HepG2 (cell line): ENCODE measurements around the gene PIK3CB. TPM values are rescaled to one million over a fixed set of nuclear protein-coding genes. Genes with fewer than 3 reads are reported as not detected.

Experiments
- ARNTL ChIP-seq: sonication (generic); formaldehyde crosslinking; IDR thresholded peaks from 2 replicates; pipeline ENCODE4 v1.4.0; 2020; ENCODE audit warnings: mild to moderate bottlenecking, missing genetic modification reagents
- BCLAF1 ChIP-seq: fragments of 450-650 bp; IDR thresholded peaks from 2 replicates; pipeline ENCODE4 v1.6.1; 2017; ENCODE audit warnings: mild to moderate bottlenecking
- IRF2 ChIP-seq: IDR thresholded peaks from 2 replicates; pipeline ENCODE4 v1.6.1; 2018; ENCODE audit warnings: missing genetic modification reagents, missing compliant biosample characterization
- MEIS2 ChIP-seq: sonication (generic); formaldehyde crosslinking; IDR thresholded peaks from 2 replicates; pipeline ENCODE4 v1.9.0; 2021; ENCODE audit warnings: mild to moderate bottlenecking, missing genetic modification reagents
- PHF20 ChIP-seq: sonication (generic); formaldehyde crosslinking; IDR thresholded peaks from 2 replicates; pipeline ENCODE4 v1.5.0; 2020; ENCODE audit warnings: mild to moderate bottlenecking, missing genetic modification reagents
- PHF8 ChIP-seq: sonication (generic); formaldehyde crosslinking; IDR thresholded peaks from 2 replicates; pipeline ENCODE4 v1.5.0; 2020; ENCODE audit warnings: missing genetic modification reagents
- SP5 ChIP-seq: IDR thresholded peaks from 2 replicates; pipeline ENCODE4 v1.6.1; 2016; ENCODE audit warnings: low read depth, borderline replicate concordance
- U2AF2 ChIP-seq: fragments of 200-400 bp; formaldehyde crosslinking; IDR thresholded peaks from 2 replicates; pipeline ENCODE4 v1.6.1; 2017; ENCODE audit warnings: low read depth, mild to moderate bottlenecking, low read length
- ZNF253 ChIP-seq: sonication (generic); formaldehyde crosslinking; IDR thresholded peaks from 2 replicates; pipeline ENCODE4 v1.8.0; 2022; ENCODE audit warnings: mild to moderate bottlenecking, missing genetic modification reagents, borderline replicate concordance
- ZNF3 ChIP-seq: IDR thresholded peaks from 2 replicates; pipeline ENCODE4 v1.7.0; 2017; ENCODE audit warnings: inconsistent platforms
- ZNF687 ChIP-seq: sonication (generic); formaldehyde crosslinking; IDR thresholded peaks from 2 replicates; pipeline ENCODE4 v1.5.1; 2020; ENCODE audit warnings: mild to moderate bottlenecking, missing genetic modification reagents, moderate library complexity
- ZNF740 ChIP-seq: sonication (generic); formaldehyde crosslinking; IDR thresholded peaks from 2 replicates; pipeline ENCODE4 v1.4.0; 2020; ENCODE audit warnings: missing genetic modification reagents
- polyA plus RNA-seq, 8 experiments: library from polyadenylated mRNA; depleted of rRNA in 3 of 8; stranded (reverse) in 7 of 8; unstranded in 1 of 8; fragments of >200 nt; fragmentation: Illumina TruSeq in 4 of 8; extraction: Trizol in 4 of 8; gene quantifications; 2 replicates each; pipeline versions ENCODE4 v1.2.1 to v1.2.3, GENCODE V29; 2011 to 2016; ENCODE audit warnings: low read depth in 4 of 8, missing spikeins in 1 of 8, mixed read lengths in 1 of 8; ENCODE audit not compliant: insufficient read depth in 1 of 8
- total RNA-seq, 5 experiments: library from RNA; depleted of rRNA; stranded (reverse); fragments of >200 nt; fragmentation: Illumina TruSeq; extraction: Trizol; gene quantifications; 2 replicates each; pipeline ENCODE4 v1.2.3, GENCODE V29; 2016; ENCODE audit warnings: low read depth in 1 of 5
- TF ChIP-seq, protein P1 (sequence below): sonication (generic); formaldehyde crosslinking; IDR thresholded peaks from 2 replicates; pipeline ENCODE4 v1.5.1; 2020; ENCODE audit warnings: mild to moderate bottlenecking, missing genetic modification reagents, borderline replicate concordance
- TF ChIP-seq, protein P2 (sequence below): sonication (generic); formaldehyde crosslinking; IDR thresholded peaks from 2 replicates; pipeline ENCODE4 v1.5.1; 2020; ENCODE audit warnings: mild to moderate bottlenecking, moderate library complexity, missing genetic modification reagents

Gene PIK3CB
- total and polyA plus RNA-seq, 2 of the 13 experiments (the other 11 are each of a cell fraction or from before 2014, with no cell fraction given) = 6.6 to 18.7 TPM

DNA sequence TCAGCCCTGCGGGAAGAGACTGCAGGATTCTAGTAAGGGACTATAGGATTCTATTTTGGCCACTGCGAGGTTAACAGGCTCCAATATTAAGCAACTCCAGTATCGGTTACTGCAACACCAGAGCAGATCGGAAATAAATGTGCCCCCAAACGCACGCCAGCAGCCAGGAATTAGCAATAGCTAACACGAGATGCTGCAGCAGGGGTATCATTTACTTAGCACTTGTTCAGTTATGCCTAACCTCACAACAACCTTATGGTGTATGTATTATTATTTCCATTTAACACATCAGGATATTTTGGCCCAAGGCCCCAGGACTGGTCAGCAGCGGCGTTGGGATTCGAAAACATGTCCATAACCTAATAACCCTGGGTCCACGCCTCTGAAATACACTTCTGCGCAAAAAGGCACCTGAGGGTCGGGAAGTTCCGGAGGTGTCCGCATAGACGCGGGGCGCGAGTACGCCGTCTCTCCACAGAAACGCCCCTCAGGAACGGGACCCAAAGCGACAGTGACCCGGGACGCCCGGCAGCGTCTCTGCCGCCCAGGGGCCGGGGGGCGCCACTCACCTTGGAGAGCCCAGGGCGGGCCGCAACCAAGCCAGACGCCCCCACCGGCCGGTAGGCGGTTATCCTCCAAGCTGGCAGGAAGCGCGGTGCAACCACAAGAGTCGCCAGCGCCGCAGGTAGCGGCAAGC lies 681 bp downstream of the PIK3CB start (continued):
- TF ChIP-seq, protein P1, sequence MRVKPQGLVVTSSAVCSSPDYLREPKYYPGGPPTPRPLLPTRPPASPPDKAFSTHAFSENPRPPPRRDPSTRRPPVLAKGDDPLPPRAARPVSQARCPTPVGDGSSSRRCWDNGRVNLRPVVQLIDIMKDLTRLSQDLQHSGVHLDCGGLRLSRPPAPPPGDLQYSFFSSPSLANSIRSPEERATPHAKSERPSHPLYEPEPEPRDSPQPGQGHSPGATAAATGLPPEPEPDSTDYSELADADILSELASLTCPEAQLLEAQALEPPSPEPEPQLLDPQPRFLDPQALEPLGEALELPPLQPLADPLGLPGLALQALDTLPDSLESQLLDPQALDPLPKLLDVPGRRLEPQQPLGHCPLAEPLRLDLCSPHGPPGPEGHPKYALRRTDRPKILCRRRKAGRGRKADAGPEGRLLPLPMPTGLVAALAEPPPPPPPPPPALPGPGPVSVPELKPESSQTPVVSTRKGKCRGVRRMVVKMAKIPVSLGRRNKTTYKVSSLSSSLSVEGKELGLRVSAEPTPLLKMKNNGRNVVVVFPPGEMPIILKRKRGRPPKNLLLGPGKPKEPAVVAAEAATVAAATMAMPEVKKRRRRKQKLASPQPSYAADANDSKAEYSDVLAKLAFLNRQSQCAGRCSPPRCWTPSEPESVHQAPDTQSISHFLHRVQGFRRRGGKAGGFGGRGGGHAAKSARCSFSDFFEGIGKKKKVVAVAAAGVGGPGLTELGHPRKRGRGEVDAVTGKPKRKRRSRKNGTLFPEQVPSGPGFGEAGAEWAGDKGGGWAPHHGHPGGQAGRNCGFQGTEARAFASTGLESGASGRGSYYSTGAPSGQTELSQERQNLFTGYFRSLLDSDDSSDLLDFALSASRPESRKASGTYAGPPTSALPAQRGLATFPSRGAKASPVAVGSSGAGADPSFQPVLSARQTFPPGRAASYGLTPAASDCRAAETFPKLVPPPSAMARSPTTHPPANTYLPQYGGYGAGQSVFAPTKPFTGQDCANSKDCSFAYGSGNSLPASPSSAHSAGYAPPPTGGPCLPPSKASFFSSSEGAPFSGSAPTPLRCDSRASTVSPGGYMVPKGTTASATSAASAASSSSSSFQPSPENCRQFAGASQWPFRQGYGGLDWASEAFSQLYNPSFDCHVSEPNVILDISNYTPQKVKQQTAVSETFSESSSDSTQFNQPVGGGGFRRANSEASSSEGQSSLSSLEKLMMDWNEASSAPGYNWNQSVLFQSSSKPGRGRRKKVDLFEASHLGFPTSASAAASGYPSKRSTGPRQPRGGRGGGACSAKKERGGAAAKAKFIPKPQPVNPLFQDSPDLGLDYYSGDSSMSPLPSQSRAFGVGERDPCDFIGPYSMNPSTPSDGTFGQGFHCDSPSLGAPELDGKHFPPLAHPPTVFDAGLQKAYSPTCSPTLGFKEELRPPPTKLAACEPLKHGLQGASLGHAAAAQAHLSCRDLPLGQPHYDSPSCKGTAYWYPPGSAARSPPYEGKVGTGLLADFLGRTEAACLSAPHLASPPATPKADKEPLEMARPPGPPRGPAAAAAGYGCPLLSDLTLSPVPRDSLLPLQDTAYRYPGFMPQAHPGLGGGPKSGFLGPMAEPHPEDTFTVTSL (CRISPR knock-in tag) = no peak
- no peak for TF ChIP-seq ZNF253 (CRISPR knock-in tag)
- TF ChIP-seq MEIS2 (CRISPR knock-in tag) = no peak
- no peak; the same call in 1 of the 2 replicates for TF ChIP-seq PHF8 (CRISPR knock-in tag)
- no peak for TF ChIP-seq ZNF740 (CRISPR knock-in tag)
- peak; percentile 71; the same call in 1 of the 2 replicates for TF ChIP-seq ZNF687 (CRISPR knock-in tag)
- peak; percentile 44; the same call in 1 of the 2 replicates for TF ChIP-seq ARNTL (CRISPR knock-in tag)
- peak; percentile 48; the same call in 1 of the 2 replicates for TF ChIP-seq ZNF3 (CRISPR knock-in tag)
- TF ChIP-seq, protein P2, sequence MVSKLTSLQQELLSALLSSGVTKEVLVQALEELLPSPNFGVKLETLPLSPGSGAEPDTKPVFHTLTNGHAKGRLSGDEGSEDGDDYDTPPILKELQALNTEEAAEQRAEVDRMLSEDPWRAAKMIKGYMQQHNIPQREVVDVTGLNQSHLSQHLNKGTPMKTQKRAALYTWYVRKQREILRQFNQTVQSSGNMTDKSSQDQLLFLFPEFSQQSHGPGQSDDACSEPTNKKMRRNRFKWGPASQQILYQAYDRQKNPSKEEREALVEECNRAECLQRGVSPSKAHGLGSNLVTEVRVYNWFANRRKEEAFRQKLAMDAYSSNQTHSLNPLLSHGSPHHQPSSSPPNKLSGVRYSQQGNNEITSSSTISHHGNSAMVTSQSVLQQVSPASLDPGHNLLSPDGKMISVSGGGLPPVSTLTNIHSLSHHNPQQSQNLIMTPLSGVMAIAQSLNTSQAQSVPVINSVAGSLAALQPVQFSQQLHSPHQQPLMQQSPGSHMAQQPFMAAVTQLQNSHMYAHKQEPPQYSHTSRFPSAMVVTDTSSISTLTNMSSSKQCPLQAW (CRISPR knock-in tag) = peak; percentile 65; the same call in 1 of the 2 replicates
- no peak for TF ChIP-seq SP5 (CRISPR knock-in tag)
- TF ChIP-seq IRF2 (CRISPR knock-in tag) = no peak; the same call in 1 of the 2 replicates
- no peak for TF ChIP-seq PHF20 (CRISPR knock-in tag)
- no peak for TF ChIP-seq BCLAF1
- TF ChIP-seq U2AF2 = no peak
